HEK293T (cell line): ENCODE results near the gene CAPRIN1.

Experiments
- BHLHE40 ChIP-seq: fragments of 450-650 bp; IDR thresholded peaks from 2 replicates; pipeline ENCODE4 v1.6.1; 2016; ENCODE audit warnings: mild to moderate bottlenecking, moderate library complexity, borderline replicate concordance
- CTBP1 ChIP-seq: fragments of 450-650 bp; IDR thresholded peaks from 2 replicates; pipeline ENCODE4 v1.6.1; 2016; ENCODE audit warnings: borderline replicate concordance
- ELF4 ChIP-seq: fragments of 450-650 bp; IDR thresholded peaks from 2 replicates; pipeline ENCODE4 v1.6.1; 2017; ENCODE audit warnings: antibody characterized with exemption
- FOXK2 ChIP-seq: fragments of 450-650 bp; IDR thresholded peaks from 2 replicates; pipeline ENCODE4 v1.6.1; 2016; ENCODE audit warnings: mild to moderate bottlenecking
- FOXM1 ChIP-seq: fragments of 450-650 bp; IDR thresholded peaks from 2 replicates; pipeline ENCODE4 v1.6.1; 2017; ENCODE audit warnings: mild to moderate bottlenecking, borderline replicate concordance
- L3MBTL2 ChIP-seq: fragments of 450-650 bp; conservative IDR thresholded peaks from 2 replicates; pipeline ENCODE4 v1.6.1; 2016; ENCODE audit warnings: mild to moderate bottlenecking
- NFRKB ChIP-seq: fragments of 450-650 bp; IDR thresholded peaks from 2 replicates; pipeline ENCODE4 v1.6.1; 2016; ENCODE audit warnings: mild to moderate bottlenecking, moderate library complexity
- PKNOX1 ChIP-seq: fragments of 450-650 bp; IDR thresholded peaks from 2 replicates; pipeline ENCODE4 v1.6.1; 2016
- SP1 ChIP-seq: fragments of 450-650 bp; IDR thresholded peaks from 2 replicates; pipeline ENCODE4 v1.6.1; 2017
- SUZ12 ChIP-seq: fragments of 450-650 bp; IDR thresholded peaks from 2 replicates; pipeline ENCODE4 v1.6.1; 2016; ENCODE audit warnings: mild to moderate bottlenecking
- TARDBP ChIP-seq: fragments of 450-650 bp; IDR thresholded peaks from 2 replicates; pipeline ENCODE4 v1.6.1; 2016

GRCh38 chr11:34074391-34074790, 22.9 kb downstream of the CAPRIN1 start:
- TF ChIP-seq FOXM1 (no peak), PKNOX1 (no peak), SUZ12 (no peak), BHLHE40 (no peak), NFRKB (no peak), SP1 (no peak), FOXK2 (no peak), L3MBTL2 (no peak), TARDBP (no peak), ELF4 (no peak), CTBP1 (no peak)
